HepG2 (cell line): ENCODE measurements around the gene TTLL11. TPM values are rescaled to one million over a fixed set of nuclear protein-coding genes. Genes with fewer than 3 reads are reported as not detected.

ENCODE experiments used
- CAMTA2 ChIP-seq: sonication (generic); formaldehyde crosslinking; IDR thresholded peaks from 2 replicates; pipeline ENCODE4 v1.4.0; 2020; ENCODE audit warnings: mild to moderate bottlenecking, missing genetic modification reagents, borderline replicate concordance
- FOXO1 ChIP-seq: sonication (generic); formaldehyde crosslinking; IDR thresholded peaks from 2 replicates; pipeline ENCODE4 v1.4.0; 2020; ENCODE audit warnings: missing genetic modification reagents
- GATAD2A ChIP-seq: IDR thresholded peaks from 2 replicates; pipeline ENCODE4 v1.6.1; 2016
- KDM2A ChIP-seq: sonication (generic); formaldehyde crosslinking; IDR thresholded peaks from 2 replicates; pipeline ENCODE4 v1.4.0; 2020; ENCODE audit warnings: low read depth, missing genetic modification reagents, borderline replicate concordance
- MIER2 ChIP-seq: IDR thresholded peaks from 2 replicates; pipeline ENCODE4 v1.6.1; 2016; ENCODE audit warnings: missing biosample characterization, missing genetic modification reagents
- MTA1 ChIP-seq: sonication (generic); formaldehyde crosslinking; IDR thresholded peaks from 2 replicates; pipeline ENCODE4 v1.4.0; 2020; ENCODE audit warnings: missing genetic modification reagents, mild to moderate bottlenecking, borderline replicate concordance
- NR2F6 ChIP-seq, 2 experiments: IDR thresholded peaks; 2 replicates each; pipeline ENCODE4 v1.6.1; 2016; ENCODE audit warnings: antibody characterized with exemption in 1 of 2, mild to moderate bottlenecking in 1 of 2
- RXRB ChIP-seq: IDR thresholded peaks from 2 replicates; pipeline ENCODE4 v1.6.1; 2016; ENCODE audit warnings: borderline replicate concordance, missing genetic modification reagents, missing compliant biosample characterization
- SMAD1 ChIP-seq: sonication (generic); formaldehyde crosslinking; IDR thresholded peaks from 2 replicates; pipeline ENCODE4 v1.4.0; 2020; ENCODE audit warnings: missing genetic modification reagents, low read depth, mild to moderate bottlenecking, borderline replicate concordance
- SMC3 ChIP-seq: IDR thresholded peaks from 2 replicates; pipeline ENCODE4 v1.6.1; 2011; ENCODE audit warnings: low read length, improper control_type of control experiment
- TCF12 ChIP-seq, 2 experiments: fragments of 450-650 bp in 1 of 2; sonication (generic) in 1 of 2; formaldehyde crosslinking in 1 of 2; IDR thresholded peaks; 2 replicates each; pipeline versions ENCODE4 v1.6.1 to v1.8.0; 2017 to 2022; ENCODE audit warnings: antibody characterized with exemption in 1 of 2, mild to moderate bottlenecking in 1 of 2, missing genetic modification reagents in 1 of 2, moderate library complexity in 1 of 2
- ZNF121 ChIP-seq: sonication (generic); formaldehyde crosslinking; IDR thresholded peaks from 2 replicates; pipeline ENCODE4 v1.5.0; 2020; ENCODE audit warnings: mild to moderate bottlenecking, missing genetic modification reagents
- ZNF20 ChIP-seq: sonication (generic); formaldehyde crosslinking; IDR thresholded peaks from 2 replicates; pipeline ENCODE4 v1.4.0; 2020; ENCODE audit warnings: mild to moderate bottlenecking, moderate library complexity, missing genetic modification reagents
- ZSCAN21 ChIP-seq: sonication (generic); formaldehyde crosslinking; IDR thresholded peaks from 2 replicates; pipeline ENCODE4 v1.8.0; 2022; ENCODE audit warnings: mild to moderate bottlenecking, missing genetic modification reagents, moderate library complexity, borderline replicate concordance
- polyA plus RNA-seq, 8 experiments: library from polyadenylated mRNA; depleted of rRNA in 3 of 8; stranded (reverse) in 7 of 8; unstranded in 1 of 8; fragments of >200 nt; fragmentation: Illumina TruSeq in 4 of 8; extraction: Trizol in 4 of 8; gene quantifications; 2 replicates each; pipeline versions ENCODE4 v1.2.1 to v1.2.3, GENCODE V29; 2011 to 2016; ENCODE audit warnings: low read depth in 4 of 8, missing spikeins in 1 of 8, mixed read lengths in 1 of 8; ENCODE audit not compliant: insufficient read depth in 1 of 8
- total RNA-seq, 5 experiments: library from RNA; depleted of rRNA; stranded (reverse); fragments of >200 nt; fragmentation: Illumina TruSeq; extraction: Trizol; gene quantifications; 2 replicates each; pipeline ENCODE4 v1.2.3, GENCODE V29; 2016; ENCODE audit warnings: low read depth in 1 of 5
- TF ChIP-seq, protein P1 (sequence below): sonication (generic); formaldehyde crosslinking; IDR thresholded peaks from 2 replicates; pipeline ENCODE4 v1.4.0; 2020; ENCODE audit warnings: missing genetic modification reagents

Gene TTLL11
- total and polyA plus RNA-seq, 2 of the 13 experiments (the other 11 are each of a cell fraction or from before 2014, with no cell fraction given): 4.5 to 5.2 TPM

DNA sequence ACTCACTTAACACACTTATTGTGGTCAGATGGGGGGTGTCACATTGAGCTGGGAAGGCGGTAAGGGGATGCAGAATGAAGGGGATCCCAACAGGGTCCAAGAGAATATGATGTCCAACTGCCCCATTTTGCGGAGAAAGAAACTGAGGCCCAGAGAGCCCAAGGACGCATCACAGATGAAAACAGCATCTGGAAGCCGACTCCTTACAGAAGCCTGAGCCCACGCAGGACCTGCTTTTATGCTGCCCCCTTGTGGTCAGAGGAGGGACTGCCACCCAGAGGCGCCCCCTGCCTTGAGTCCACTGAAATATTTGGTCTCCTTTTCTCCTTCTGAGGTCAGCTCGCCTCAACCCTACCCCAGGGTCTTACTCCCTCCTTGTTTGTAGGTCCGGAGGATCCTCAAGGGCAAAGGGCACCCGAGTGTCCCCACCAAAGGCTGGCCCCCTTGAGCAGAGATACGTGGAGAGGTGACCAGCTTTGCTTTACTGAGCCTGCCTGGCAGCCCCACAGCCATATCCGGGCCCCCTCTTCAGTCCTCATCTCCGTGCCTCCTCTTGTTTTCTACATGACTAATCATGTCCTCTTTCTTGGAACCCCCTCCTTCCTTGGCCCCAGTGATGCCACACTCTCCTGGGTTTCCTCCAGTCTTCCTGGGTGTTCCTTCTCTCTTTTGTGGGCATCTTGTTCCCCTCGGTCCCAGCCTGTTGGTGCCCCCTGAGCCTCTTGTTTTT, 30.0 kb upstream of the TTLL11 start (continued):
- TF ChIP-seq CAMTA2 (CRISPR knock-in tag) (no peak), ZNF20 (no peak), MTA1 (CRISPR knock-in tag) (no peak), SMAD1 (CRISPR knock-in tag) (0 out of 2 replicates have a peak, but pooled peaks have one; percentile 46), KDM2A (CRISPR knock-in tag) (peak; percentile 23; the same call in 1 of the 2 replicates), SMC3 (peak; percentile 87), RXRB (0 out of 2 replicates have a peak, but pooled peaks have one; percentile 10), MIER2 (CRISPR knock-in tag) (0 out of 2 replicates have a peak, but pooled peaks have one; percentile 22), TCF12 (IDR thresholded peaks at IDR 0.05) (no peak), TCF12 (CRISPR knock-in tag; IDR thresholded peaks at IDR 0.05) (no peak), GATAD2A (CRISPR knock-in tag) (0 out of 2 replicates have a peak, but pooled peaks have one; percentile 11), ZNF121 (CRISPR knock-in tag) (no peak), ZSCAN21 (CRISPR knock-in tag) (no peak), NR2F6 (IDR thresholded peaks at IDR 0.05) (no peak), NR2F6 (CRISPR knock-in tag; IDR thresholded peaks at IDR 0.05) (peak; percentile 49; the same call in 1 of the 2 replicates), FOXO1 (0 out of 2 replicates have a peak, but pooled peaks have one; percentile 21)
- TF ChIP-seq, protein P1, sequence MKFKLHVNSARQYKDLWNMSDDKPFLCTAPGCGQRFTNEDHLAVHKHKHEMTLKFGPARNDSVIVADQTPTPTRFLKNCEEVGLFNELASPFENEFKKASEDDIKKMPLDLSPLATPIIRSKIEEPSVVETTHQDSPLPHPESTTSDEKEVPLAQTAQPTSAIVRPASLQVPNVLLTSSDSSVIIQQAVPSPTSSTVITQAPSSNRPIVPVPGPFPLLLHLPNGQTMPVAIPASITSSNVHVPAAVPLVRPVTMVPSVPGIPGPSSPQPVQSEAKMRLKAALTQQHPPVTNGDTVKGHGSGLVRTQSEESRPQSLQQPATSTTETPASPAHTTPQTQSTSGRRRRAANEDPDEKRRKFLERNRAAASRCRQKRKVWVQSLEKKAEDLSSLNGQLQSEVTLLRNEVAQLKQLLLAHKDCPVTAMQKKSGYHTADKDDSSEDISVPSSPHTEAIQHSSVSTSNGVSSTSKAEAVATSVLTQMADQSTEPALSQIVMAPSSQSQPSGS (CRISPR knock-in tag): no peak
- TF ChIP-seq, all 625 proteins: peak for 16
